ENCODE data around the gene SEC23B.
"Not testable (repeated sequence)": the region's sequence is repeated elsewhere in the genome, so short reads cannot be mapped to it uniquely, and the experiment has no call there.

SEC23B gene

DNA sequence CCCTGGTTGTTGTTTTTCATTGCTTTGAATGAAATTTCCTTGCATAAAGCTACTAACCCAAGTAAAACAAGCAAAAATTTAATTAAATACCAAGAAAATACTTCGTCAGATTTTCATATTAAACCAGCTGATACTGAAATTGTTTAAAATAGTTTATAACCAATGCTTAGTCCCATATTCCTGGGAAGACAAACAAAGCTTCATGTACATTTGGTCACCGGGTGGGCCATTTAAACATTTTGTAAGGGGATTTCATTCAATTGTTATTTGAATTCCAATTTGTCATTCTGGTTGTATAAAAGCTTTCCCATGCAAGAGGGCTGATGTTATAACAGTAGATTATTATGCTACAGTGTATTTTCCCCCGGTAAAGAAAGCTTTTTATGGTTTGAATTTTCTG lies 10.1 kb upstream of the SEC23B start:
- H3K36me3 ChIP-seq: no peaks in the 10 kb centered on the region
- TF ChIP-seq CTCF (IDR thresholded peaks at IDR 0.05): no peak
- H3K9me3 ChIP-seq: no peaks in the 10 kb centered on the region
- H3K4me1 ChIP-seq (ENCODE audit: control insufficient read depth in 1 of 2, insufficient read depth in 1 of 2, low read depth in 1 of 2, low read length in 1 of 2): peaks cover 40 to 51% of the 10 kb centered on the region in 2 experiments
- no peak overlapping the region for H3K27ac ChIP-seq
- H3K27me3 ChIP-seq: no peaks in the 10 kb centered on the region
- H3K4me3 ChIP-seq (ENCODE audit: low read depth in 1 of 2, low read length in 1 of 2): peak overlapping the region in 1 of 2 experiments; percentile 84

DNA sequence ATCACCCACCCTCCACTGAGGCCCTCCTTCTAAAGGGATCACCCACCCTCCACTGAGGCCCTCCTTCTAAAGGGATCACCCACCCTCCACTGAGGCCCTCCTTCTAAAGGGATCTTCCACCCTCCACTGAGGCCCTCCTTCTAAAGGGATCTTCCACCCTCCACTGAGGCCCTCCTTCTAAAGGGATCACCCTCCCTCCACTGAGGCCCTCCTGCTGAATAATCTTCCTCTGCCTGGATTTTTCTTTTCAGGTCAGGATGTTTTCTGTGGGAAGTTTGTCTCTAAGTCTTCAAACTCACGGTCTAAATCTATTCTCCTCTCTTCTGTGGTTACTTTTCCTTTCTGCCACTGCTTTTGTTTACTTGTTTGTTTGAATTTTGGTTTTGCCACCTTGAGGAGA lies 6.1 kb upstream of the SEC23B start:
- H3K27ac ChIP-seq; H3K36me3 ChIP-seq; H3K27me3 ChIP-seq; H3K9me3 ChIP-seq; H3K4me3 ChIP-seq (ENCODE audit: low read depth in 1 of 2, low read length in 1 of 2): not testable (repeated sequence)
- H3K4me1 ChIP-seq (ENCODE audit: control insufficient read depth in 1 of 2, insufficient read depth in 1 of 2, low read depth in 1 of 2, low read length in 1 of 2): peaks cover 9 to 18% of the 10 kb centered on the region in 2 experiments

- Histone ChIP-seq H3K9me3 (no peaks in the 10 kb centered on the region), H3K4me1 (ENCODE audit: control insufficient read depth in 1 of 2, insufficient read depth in 1 of 2, low read depth in 1 of 2, low read length in 1 of 2) (peaks cover 18 to 21% of the 10 kb centered on the region in 2 experiments), H3K27ac (no peak overlapping the region), H3K36me3 (no peaks in the 10 kb centered on the region), H3K4me3 (ENCODE audit: low read depth in 1 of 2, low read length in 1 of 2) (no peak overlapping the region), H3K27me3 (peaks cover 8% of the 10 kb centered on the region)
- TF ChIP-seq CTCF (IDR thresholded peaks at IDR 0.05): no peak
Observed at GRCh38 chr20:18504479-18505060, 3.2 kb upstream of the SEC23B start.

- Histone ChIP-seq H3K27ac (peak overlapping the region; percentile 98), H3K9me3 (no peaks in the 10 kb centered on the region), H3K4me3 (ENCODE audit: low read depth in 1 of 2, low read length in 1 of 2) (peak overlapping the region; percentile 78 to 79), H3K36me3 (no peaks in the 10 kb centered on the region), H3K27me3 (peaks cover 8% of the 10 kb centered on the region), H3K4me1 (ENCODE audit: control insufficient read depth in 1 of 2, insufficient read depth in 1 of 2, low read depth in 1 of 2, low read length in 1 of 2) (peaks cover 34 to 39% of the 10 kb centered on the region in 2 experiments)
- TF ChIP-seq CTCF (IDR thresholded peaks at IDR 0.05): no peak
Observed at GRCh38 chr20:18506744-18507143, 996 bp upstream of the SEC23B start.

GRCh38 chr20:18511571-18511970 lies 3.8 kb downstream of the SEC23B start:
- H3K4me1 ChIP-seq (ENCODE audit: control insufficient read depth in 1 of 2, insufficient read depth in 1 of 2, low read depth in 1 of 2, low read length in 1 of 2): peaks cover 46 to 48% of the 10 kb centered on the region in 2 experiments
- H3K36me3 ChIP-seq: peaks cover 21% of the 10 kb centered on the region
- H3K4me3 ChIP-seq (ENCODE audit: low read depth in 1 of 2, low read length in 1 of 2): no peak overlapping the region
- no peaks in the 10 kb centered on the region for H3K9me3 ChIP-seq
- no peak for TF ChIP-seq CTCF (IDR thresholded peaks at IDR 0.05)
- no peaks in the 10 kb centered on the region for H3K27me3 ChIP-seq
- peak overlapping the region; percentile 64 for H3K27ac ChIP-seq

GRCh38 chr20:18513208-18513607 lies 5.5 kb downstream of the SEC23B start:
- Histone ChIP-seq H3K9me3 (no peaks in the 10 kb centered on the region), H3K27me3 (no peaks in the 10 kb centered on the region), H3K4me1 (ENCODE audit: control insufficient read depth in 1 of 2, insufficient read depth in 1 of 2, low read depth in 1 of 2, low read length in 1 of 2) (peaks cover 38 to 39% of the 10 kb centered on the region in 2 experiments), H3K27ac (no peak overlapping the region), H3K36me3 (peaks cover 32% of the 10 kb centered on the region), H3K4me3 (ENCODE audit: low read depth in 1 of 2, low read length in 1 of 2) (no peak overlapping the region)
- TF ChIP-seq CTCF (IDR thresholded peaks at IDR 0.05): no peak
